GM19043 (cell line): ENCODE results near the gene PICK1.
"Not testable (repeated sequence)": the region's sequence is repeated elsewhere in the genome, so short reads cannot be mapped to it uniquely, and the experiment has no call there.

ENCODE experiments used
- ATAC-seq: cut with Tn5 transposase; IDR thresholded peaks from one replicate; pipeline ENCODE4 v1.9.1; 2021; ENCODE audit warnings: low read depth; ENCODE audit not compliant: unreplicated experiment

PICK1 gene

GRCh38 chr22:38110863-38111852 lies 54.0 kb downstream of the PICK1 start:
- ATAC-seq = no peak

DNA sequence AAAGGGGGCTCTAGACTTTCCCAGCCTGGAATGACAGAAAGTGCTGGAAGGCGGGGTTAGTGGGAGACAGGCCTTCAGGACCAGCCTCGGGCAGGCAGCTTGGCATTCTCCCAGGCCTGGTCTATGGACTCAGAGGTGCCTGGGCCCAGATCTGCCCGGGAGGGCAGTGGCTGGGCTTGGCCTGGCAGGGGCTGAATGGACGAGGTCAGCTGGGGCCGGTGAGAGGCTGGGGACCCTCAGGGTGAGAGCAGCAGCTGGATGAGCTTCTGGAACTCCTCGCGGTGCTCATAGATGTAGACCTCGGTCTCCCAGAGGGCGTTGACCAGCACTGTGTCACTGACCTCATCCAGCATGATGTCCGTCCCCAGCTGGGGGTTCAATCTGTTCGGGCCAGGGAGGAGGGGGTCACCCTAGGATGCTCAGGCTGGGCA lies 54.7 kb downstream of the PICK1 start:
- ATAC-seq = no peak

GRCh38 chr22:38112381-38112780 lies 55.2 kb downstream of the PICK1 start:
- ATAC-seq = no peak

GRCh38 chr22:38114484-38115398 lies 57.5 kb downstream of the PICK1 start:
- no peak for ATAC-seq

GRCh38 chr22:38115423-38116205 lies 58.4 kb downstream of the PICK1 start:
- no peak for ATAC-seq

- ATAC-seq = not testable (repeated sequence)
Measured at GRCh38 chr22:38117556-38117955, 60.4 kb downstream of the PICK1 start.

DNA sequence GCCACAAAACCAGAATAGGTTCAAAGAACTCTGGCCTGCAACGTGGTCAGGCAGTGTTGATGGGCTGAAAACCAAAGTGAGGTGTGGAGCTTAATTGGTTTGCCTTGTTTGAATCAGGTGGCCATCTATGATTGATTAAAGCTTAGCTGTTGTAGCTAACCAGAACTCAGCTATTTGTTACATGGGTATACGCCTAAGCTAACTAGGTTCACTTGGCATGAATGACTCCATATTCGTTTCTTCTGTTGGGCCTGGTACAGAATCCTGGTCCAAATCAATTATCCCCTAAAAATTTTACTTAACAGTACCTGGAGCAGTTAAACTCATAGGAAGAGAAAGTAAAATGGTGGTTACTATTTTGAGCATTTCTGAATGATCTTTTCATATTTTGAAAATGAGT lies 61.0 kb downstream of the PICK1 start:
- ATAC-seq = no peak

DNA sequence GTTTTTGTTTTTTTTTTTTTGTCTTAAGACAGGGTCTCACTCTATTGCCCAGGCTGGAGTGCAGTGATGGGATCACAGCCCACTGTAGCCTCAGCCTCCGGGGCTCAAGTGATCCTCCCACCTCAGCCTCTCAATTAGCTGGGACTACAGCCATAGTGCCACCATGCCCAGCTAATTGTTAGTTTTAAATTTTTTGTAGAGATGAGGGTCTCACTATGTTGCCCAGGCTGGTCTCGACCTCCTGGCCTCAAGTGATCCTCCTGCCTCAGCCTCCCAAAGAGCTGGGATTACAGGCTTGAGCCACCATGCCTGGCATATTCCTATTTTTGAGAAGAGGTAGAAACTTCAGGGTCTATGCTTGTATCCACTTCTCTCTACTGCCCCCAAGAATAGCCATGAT lies 61.5 kb downstream of the PICK1 start:
- ATAC-seq = not testable (repeated sequence)

DNA sequence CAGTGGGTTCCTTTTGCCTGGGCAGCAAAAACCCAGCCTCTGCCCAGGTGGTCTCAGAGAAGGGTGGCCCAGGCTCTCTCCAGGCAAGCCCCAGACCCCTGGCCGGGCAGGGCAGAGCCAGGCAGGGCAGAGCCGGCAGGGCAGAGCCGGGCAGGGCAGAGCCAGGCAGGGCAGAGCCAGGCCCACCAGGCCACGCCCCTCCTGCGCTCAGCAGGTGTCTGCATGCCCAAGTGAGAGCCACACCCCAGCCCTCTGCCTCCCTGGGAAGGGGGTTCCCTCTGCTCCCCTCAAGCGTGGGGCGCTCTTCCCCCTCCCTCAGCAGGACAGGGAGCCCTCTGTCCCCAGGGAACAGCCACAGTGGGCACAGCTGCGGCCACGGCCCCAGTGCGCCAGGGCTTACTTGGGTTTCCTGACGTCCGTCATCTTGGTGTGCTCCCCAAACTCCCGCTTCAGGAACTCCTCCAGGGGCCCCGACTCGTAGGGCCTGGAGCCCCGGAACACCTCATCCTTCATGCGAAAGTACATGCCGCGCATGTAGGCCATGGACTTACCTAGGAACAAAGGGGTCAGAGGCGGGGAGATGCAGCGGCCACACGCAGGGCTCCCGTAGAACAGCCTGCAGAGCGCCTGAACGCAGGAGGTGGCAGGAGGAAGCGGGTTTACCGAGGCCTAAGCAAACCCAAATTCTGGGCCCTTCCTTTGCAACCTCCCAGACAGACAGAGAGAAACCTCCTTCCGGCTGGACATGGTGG lies 63.3 kb downstream of the PICK1 start:
- ATAC-seq = no peak

GRCh38 chr22:38122616-38123015 lies 65.4 kb downstream of the PICK1 start:
- no peak for ATAC-seq

DNA sequence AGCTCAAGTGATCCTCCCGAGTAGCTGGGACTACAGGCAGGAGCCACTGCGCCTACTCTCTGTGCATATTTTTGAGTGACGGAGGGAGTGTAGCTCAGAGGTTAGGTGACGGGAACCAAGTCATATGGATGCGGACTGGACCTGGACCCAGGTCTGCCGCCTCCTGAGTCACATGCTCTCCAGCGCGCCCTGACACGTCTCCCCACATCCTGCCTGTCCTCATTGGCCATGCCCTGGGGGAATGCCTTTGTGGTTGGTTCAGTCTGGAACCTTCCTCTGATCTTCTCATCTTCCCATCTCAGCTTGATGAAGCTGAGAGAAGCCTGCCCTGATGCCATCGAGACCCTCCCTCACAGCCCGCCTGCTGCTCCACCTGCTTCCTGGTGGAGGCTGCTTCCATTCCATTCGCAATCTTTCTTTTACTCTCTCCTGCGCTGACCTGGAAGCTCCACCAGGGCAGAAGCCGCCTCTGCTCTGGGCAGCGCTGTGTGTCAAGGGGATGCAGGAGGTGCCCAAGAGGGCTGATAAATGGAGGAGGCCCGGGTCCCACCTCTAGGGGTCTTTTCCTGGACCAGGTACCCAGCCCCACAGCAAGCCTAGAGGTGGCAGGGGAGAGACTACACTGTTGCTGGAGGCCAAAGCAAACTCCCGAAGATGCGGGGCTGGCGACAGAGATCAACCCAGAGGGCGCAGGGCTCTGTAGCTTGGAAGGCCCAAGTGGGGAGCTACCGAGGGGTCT lies 67.2 kb downstream of the PICK1 start:
- ATAC-seq = no peak

DNA sequence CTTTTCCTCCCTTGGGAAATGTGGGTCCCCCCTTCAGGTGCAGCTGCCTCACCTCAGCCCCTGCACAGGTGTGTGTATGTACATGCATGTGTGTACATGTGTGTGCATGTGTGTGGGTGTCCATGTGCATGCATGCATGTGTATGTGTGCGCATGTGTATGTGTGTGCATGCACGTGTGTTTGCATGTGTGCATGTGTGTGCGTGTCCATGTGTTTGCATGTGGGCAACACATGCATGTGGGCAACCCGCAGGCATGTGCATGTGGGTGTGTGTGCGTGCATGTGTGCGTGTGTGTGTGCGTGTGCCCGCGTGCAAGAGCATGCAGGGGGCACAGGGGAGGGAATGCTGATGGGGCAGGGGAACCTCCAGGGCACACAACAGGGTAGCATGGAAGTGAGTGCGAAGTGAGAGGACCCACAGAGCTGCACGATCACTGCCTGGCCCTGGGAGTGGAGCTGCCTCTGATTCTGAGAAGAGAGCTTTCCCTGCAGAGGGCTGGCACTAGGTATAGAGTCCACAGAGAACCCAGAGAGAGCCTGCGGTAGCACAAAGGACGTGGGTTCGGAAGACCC lies 67.9 kb downstream of the PICK1 start:
- ATAC-seq = no peak
